GM12878 (cell line): ENCODE results near the gene C9. TPM values are rescaled to one million over a fixed set of nuclear protein-coding genes. Genes with fewer than 3 reads are reported as not detected.

Experiments
- ATAC-seq: fragments of 200-7000 bp; cut with Tn5 transposase; 3 replicates; pipeline ENCODE4 v1.9.1; 2020; ENCODE audit warnings: mild to moderate bottlenecking, moderate library complexity
- BruUV-seq: library from RNA; stranded (reverse); fragments of 400-500 nt; replicated peaks from 2 replicates; lab custom pipeline; 2021; lab: Mats Ljungman, UMichigan
- CTCF ChIA-PET: fragments of 300-600 bp; sonication (Branson Sonifier 250); formaldehyde crosslinking; extraction: SDS; loops from one replicate; lab custom pipeline; 2021; ENCODE audit warnings: inconsistent platforms; lab: Yijun Ruan, JAX
- POLR2A ChIA-PET: fragments of 350-600 bp; formaldehyde crosslinking; extraction: SDS; loops from one replicate; lab custom pipeline; 2021; ENCODE audit warnings: inconsistent platforms; lab: Charles Lee
- RAD21 ChIA-PET: fragments of 300-600 bp; sonication (Branson Sonifier 250); formaldehyde crosslinking; loops from one replicate; lab custom pipeline; 2023; ENCODE audit warnings: antibody characterized with exemption; ENCODE audit not compliant: unreplicated experiment; lab: Charles Lee
- SMC1A ChIA-PET: fragments of 300-600 bp; sonication (Branson Sonifier 250); formaldehyde crosslinking; loops from one replicate; lab custom pipeline; 2023; ENCODE audit not compliant: unreplicated experiment, uncharacterized antibody; lab: Charles Lee
- DNase-seq: peaks from one replicate; pipeline ENCODE4 v3.0.0-alpha.2; 2011; ENCODE audit warnings: low read depth, low spot score
- FAIRE-seq: peaks from 3 replicates; lab custom pipeline; 2011; peaks lifted over from hg19 to GRCh38; lab: Jason Lieb, UNC
- H2AFZ ChIP-seq: 2 replicates; pipeline ENCODE4 v1.6.0; 2011; ENCODE audit warnings: low read depth, low read length, control low read depth; ENCODE audit not compliant: control insufficient read depth
- H3K27ac ChIP-seq: 2 replicates; pipeline ENCODE4 v1.5.1; 2011; ENCODE audit warnings: control low read depth; ENCODE audit not compliant: control insufficient read depth, insufficient read depth
- H3K27me3 ChIP-seq, 2 experiments: replicated peaks in 1 of 2; 2 replicates each; pipeline versions ENCODE4 v1.6.0 to v1.6.1; 2011; ENCODE audit warnings: low read length in 1 of 2; ENCODE audit not compliant: control insufficient read depth in 2 of 2, insufficient read depth in 2 of 2
- H3K36me3 ChIP-seq, 2 experiments: 2 replicates each; pipeline ENCODE4 v1.5.1; 2011; ENCODE audit warnings: low read length in 1 of 2; ENCODE audit not compliant: control insufficient read depth in 2 of 2, insufficient read depth in 2 of 2
- H3K4me1 ChIP-seq: 2 replicates; pipeline ENCODE4 v1.6.1; 2011; ENCODE audit warnings: mild to moderate bottlenecking, low read length, moderate library complexity, mixed read lengths; ENCODE audit not compliant: control insufficient read depth, insufficient read depth
- H3K4me2 ChIP-seq: 2 replicates; pipeline ENCODE4 v1.6.0; 2011; ENCODE audit warnings: control low read depth; ENCODE audit not compliant: control insufficient read depth, insufficient read depth
- H3K4me3 ChIP-seq: fragments of 200-600 bp; sonication (generic); 2 replicates; pipeline ENCODE4 v1.5.1; 2016
- H3K79me2 ChIP-seq: 2 replicates; pipeline ENCODE4 v1.6.0; 2011; ENCODE audit warnings: low read length; ENCODE audit not compliant: control insufficient read depth, insufficient read depth
- H3K9ac ChIP-seq: 2 replicates; pipeline ENCODE4 v1.8.0; 2011; ENCODE audit warnings: low read length, control low read depth, mixed read lengths; ENCODE audit not compliant: control insufficient read depth, insufficient read depth
- H3K9me3 ChIP-seq: replicated peaks from 3 replicates; pipeline ENCODE4 v1.5.1; 2011; ENCODE audit warnings: mild to moderate bottlenecking, low read length; ENCODE audit not compliant: control insufficient read depth, insufficient read depth
- H4K20me1 ChIP-seq: 2 replicates; pipeline ENCODE4 v1.6.0; 2011; ENCODE audit not compliant: control insufficient read depth, insufficient read depth
- ASH2L ChIP-seq: fragments of 300-600, 200-600 bp; sonication (generic); IDR thresholded peaks from 2 replicates; pipeline ENCODE4 v1.6.1; 2017; ENCODE audit warnings: low read depth, mild to moderate bottlenecking, borderline replicate concordance
- CHD1 ChIP-seq: IDR thresholded peaks from 2 replicates; pipeline ENCODE4 v1.6.1; 2012; ENCODE audit warnings: low read depth, low read length, improper control_type of control experiment
- EED ChIP-seq: sonication (generic); IDR thresholded peaks from 2 replicates; pipeline ENCODE4 v1.6.1; 2016; ENCODE audit warnings: antibody characterized with exemption, low read depth
- ETV6 ChIP-seq, 2 experiments: fragments of 450-650 bp in 1 of 2; IDR thresholded peaks in 1 of 2; conservative IDR thresholded peaks in 1 of 2; 2 replicates each; pipeline ENCODE4 v1.6.1; 2014; ENCODE audit warnings: antibody characterized with exemption in 1 of 2, borderline replicate concordance in 1 of 2, low read depth in 1 of 2, mild to moderate bottlenecking in 1 of 2, moderate library complexity in 1 of 2
- FOS ChIP-seq: IDR thresholded peaks from 3 replicates; pipeline ENCODE4 v1.6.1; 2011; ENCODE audit warnings: borderline replicate concordance; ENCODE audit not compliant: insufficient read length; ENCODE audit errors: extremely low read depth
- FOXK2 ChIP-seq: fragments of 450-650 bp; IDR thresholded peaks from 2 replicates; pipeline ENCODE4 v1.6.1; 2017; ENCODE audit warnings: mild to moderate bottlenecking, moderate library complexity
- HDAC2 ChIP-seq: fragments of 200-600 bp; sonication (generic); IDR thresholded peaks from 2 replicates; pipeline ENCODE4 v1.6.1; 2017
- KLF5 ChIP-seq: fragments of 450-650 bp; IDR thresholded peaks from 2 replicates; pipeline ENCODE4 v1.6.1; 2014; ENCODE audit warnings: mild to moderate bottlenecking; ENCODE audit not compliant: partially characterized antibody
- MEF2A ChIP-seq: IDR thresholded peaks from 2 replicates; pipeline ENCODE4 v1.6.1; 2011; ENCODE audit warnings: low read depth, mild to moderate bottlenecking, low read length, moderate library complexity; ENCODE audit not compliant: insufficient read depth
- MTA2 ChIP-seq: fragments of 450-650 bp; IDR thresholded peaks from 2 replicates; pipeline ENCODE4 v1.6.1; 2016; ENCODE audit warnings: low read depth, mild to moderate bottlenecking, moderate library complexity
- NR2F1 ChIP-seq: fragments of 450-650 bp; conservative IDR thresholded peaks from 2 replicates; pipeline ENCODE4 v1.6.1; 2017; ENCODE audit warnings: mild to moderate bottlenecking
- RBBP5 ChIP-seq: fragments of 200-600 bp; sonication (generic); conservative IDR thresholded peaks from 2 replicates; pipeline ENCODE4 v1.6.1; 2016
- SIN3A ChIP-seq: IDR thresholded peaks from 2 replicates; pipeline ENCODE4 v1.6.1; 2012; ENCODE audit warnings: low read depth, low read length, improper control_type of control experiment
- SPI1 ChIP-seq: IDR thresholded peaks from 2 replicates; pipeline ENCODE4 v1.6.1; 2011; ENCODE audit warnings: low read depth, mild to moderate bottlenecking, low read length, moderate library complexity, borderline replicate concordance; ENCODE audit not compliant: insufficient read depth
- STAT1 ChIP-seq: fragments of 450-650 bp; conservative IDR thresholded peaks from 2 replicates; pipeline ENCODE4 v1.6.1; 2014; ENCODE audit warnings: antibody characterized with exemption, mild to moderate bottlenecking
- TCF12 ChIP-seq: IDR thresholded peaks from 2 replicates; pipeline ENCODE4 v1.6.1; 2011; ENCODE audit warnings: low read depth, mild to moderate bottlenecking, low read length
- ZNF622 ChIP-seq: fragments of 450-650 bp; IDR thresholded peaks from 2 replicates; pipeline ENCODE4 v1.6.1; 2017; ENCODE audit warnings: mild to moderate bottlenecking, inconsistent platforms
- WGBS: methylation state at CpG from one replicate; pipeline ENCODE4 v1.1.6; 2016; ENCODE audit warnings: low lambda C conversion rate; ENCODE audit not compliant: insufficient replicate concordance, insufficient coverage; ENCODE audit errors: missing lambda C conversion rate; 5-methylcytosine and 5-hydroxymethylcytosine counted together
- in situ Hi-C: fragments of 300-500 bp; cut with MboI; formaldehyde crosslinking; loops from 9 replicates; pipeline ENCODE4 v1.14.3; 2018; ENCODE audit warnings: mixed read lengths
- intact Hi-C: fragments of 100-400 bp; cut with micrococcal nuclease; formaldehyde crosslinking; loops from one replicate; pipeline ENCODE4 v1.14.2; 2022; ENCODE audit not compliant: unreplicated experiment
- polyA plus RNA-seq, 11 experiments: library from polyadenylated mRNA; depleted of rRNA in 4 of 11; unstranded in 6 of 11; stranded (reverse) in 5 of 11; fragments of >200 nt; fragmentation: Nextera tagmentation in 4 of 11; fragmentation: Illumina TruSeq in 1 of 11; extraction: Ambion mirVana in 4 of 11; extraction: Trizol in 1 of 11; gene quantifications; 1 replicate in 1 of 11; 2 replicates in 10 of 11; pipeline versions ENCODE4 v1.2.1 to v1.2.3, GENCODE V29; 2011 to 2016; ENCODE audit warnings: inconsistent platforms in 2 of 11, missing spikeins in 2 of 11, low read depth in 1 of 11
- total RNA-seq, 4 experiments: library from RNA; depleted of rRNA in 3 of 4; stranded (reverse); fragments of >200 nt in 3 of 4; fragmentation: Illumina TruSeq in 1 of 4; extraction: Trizol in 1 of 4; gene quantifications; 2 replicates each; pipeline versions ENCODE4 v1.2.1 to v1.2.3, GENCODE V29; 2013 to 2021
- TF ChIP-seq, protein P1 (sequence below): fragments of 450-650 bp; IDR thresholded peaks from 2 replicates; pipeline ENCODE4 v1.6.1; 2018; ENCODE audit warnings: borderline replicate concordance, mild to moderate bottlenecking; ENCODE audit not compliant: partially characterized antibody
- TF ChIP-seq, protein P2 (sequence below): fragments of 450-650 bp; IDR thresholded peaks from 2 replicates; pipeline ENCODE4 v1.6.1; 2017; ENCODE audit warnings: mild to moderate bottlenecking, low read depth, inconsistent platforms; ENCODE audit not compliant: poor library complexity, severe bottlenecking
- TF ChIP-seq, protein P3 (sequence below), 3 experiments: IDR thresholded peaks in 2 of 3; conservative IDR thresholded peaks in 1 of 3; 2 replicates each; pipeline ENCODE4 v1.5.1; 2011; ENCODE audit warnings: low read depth in 3 of 3, low read length in 3 of 3, mild to moderate bottlenecking in 3 of 3, control low read depth in 2 of 3, moderate library complexity in 2 of 3, inconsistent platforms in 1 of 3, mixed read lengths in 1 of 3; ENCODE audit not compliant: control insufficient read depth in 2 of 3, insufficient read depth in 1 of 3; ENCODE audit errors: extremely low read depth in 1 of 3

Gene C9
- total and polyA plus RNA-seq, 10 of the 15 experiments (the other 5 are each of a cell fraction or from before 2014, with no cell fraction given), result 0.54 TPM; not detected in 9

DNA sequence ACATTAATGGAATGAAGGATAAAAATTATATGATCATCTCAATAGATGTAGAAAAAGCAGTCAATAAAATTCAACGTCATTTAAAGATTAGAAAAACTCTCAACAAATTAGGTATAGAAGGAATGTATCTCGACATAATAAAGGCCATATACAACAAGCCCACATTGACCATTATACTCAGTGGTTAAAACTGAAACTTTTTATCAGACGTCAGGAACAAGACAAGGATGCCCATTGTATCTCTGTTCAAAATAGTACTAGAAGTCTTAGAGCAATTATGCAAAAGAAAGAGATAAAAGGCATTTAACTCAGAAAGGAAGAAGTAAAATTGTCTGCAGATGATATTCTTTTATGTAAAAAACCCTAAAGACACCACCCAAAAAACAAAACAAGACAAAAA, 40.8 kb downstream of the C9 start:
- intact Hi-C loops, result no loop called here
- Histone ChIP-seq H3K4me2 (no peak overlapping the region), H3K9me3 (no peaks in the 10 kb centered on the region), H3K4me1 (no peaks in the 10 kb centered on the region), H3K27ac (no peak overlapping the region), H2AFZ (no peak overlapping the region), H4K20me1 (no peaks in the 10 kb centered on the region), H3K4me3 (no peak overlapping the region), H3K9ac (no peak overlapping the region), H3K27me3 (no peaks in the 10 kb centered on the region), H3K36me3 (no peaks in the 10 kb centered on the region), H3K79me2 (no peaks in the 10 kb centered on the region)
- BruUV-seq, result no TSS peak
- ChIA-PET POLR2A (no interaction called here), CTCF (interaction anchor here (0.7 kb wide), 1 partner anchor 147 kb away, joined by 3 read pairs; no protein-coding TSS in a partner anchor), SMC1A (no interaction called here), RAD21 (no interaction called here)
- 9% methylated on average over 3 of the region's 3 CpGs for WGBS
- no peak for TF ChIP-seq ETV6 (conservative IDR thresholded peaks at IDR 0.05 in 1 of 2, IDR thresholded peaks at IDR 0.05 in 1 of 2; ENCODE audit: borderline replicate concordance in 1 of 2, low read depth in 1 of 2)
- no peak for TF ChIP-seq CHD1
- TF ChIP-seq, protein P1, sequence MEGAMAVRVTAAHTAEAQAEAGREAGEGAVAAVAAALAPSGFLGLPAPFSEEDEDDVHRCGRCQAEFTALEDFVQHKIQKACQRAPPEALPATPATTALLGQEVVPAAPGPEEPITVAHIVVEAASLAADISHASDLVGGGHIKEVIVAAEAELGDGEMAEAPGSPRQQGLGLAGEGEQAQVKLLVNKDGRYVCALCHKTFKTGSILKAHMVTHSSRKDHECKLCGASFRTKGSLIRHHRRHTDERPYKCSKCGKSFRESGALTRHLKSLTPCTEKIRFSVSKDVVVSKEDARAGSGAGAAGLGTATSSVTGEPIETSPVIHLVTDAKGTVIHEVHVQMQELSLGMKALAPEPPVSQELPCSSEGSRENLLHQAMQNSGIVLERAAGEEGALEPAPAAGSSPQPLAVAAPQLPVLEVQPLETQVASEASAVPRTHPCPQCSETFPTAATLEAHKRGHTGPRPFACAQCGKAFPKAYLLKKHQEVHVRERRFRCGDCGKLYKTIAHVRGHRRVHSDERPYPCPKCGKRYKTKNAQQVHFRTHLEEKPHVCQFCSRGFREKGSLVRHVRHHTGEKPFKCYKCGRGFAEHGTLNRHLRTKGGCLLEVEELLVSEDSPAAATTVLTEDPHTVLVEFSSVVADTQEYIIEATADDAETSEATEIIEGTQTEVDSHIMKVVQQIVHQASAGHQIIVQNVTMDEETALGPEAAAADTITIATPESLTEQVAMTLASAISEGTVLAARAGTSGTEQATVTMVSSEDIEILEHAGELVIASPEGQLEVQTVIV, result no peak
- TF ChIP-seq KLF5, result no peak
- TF ChIP-seq, protein P2, sequence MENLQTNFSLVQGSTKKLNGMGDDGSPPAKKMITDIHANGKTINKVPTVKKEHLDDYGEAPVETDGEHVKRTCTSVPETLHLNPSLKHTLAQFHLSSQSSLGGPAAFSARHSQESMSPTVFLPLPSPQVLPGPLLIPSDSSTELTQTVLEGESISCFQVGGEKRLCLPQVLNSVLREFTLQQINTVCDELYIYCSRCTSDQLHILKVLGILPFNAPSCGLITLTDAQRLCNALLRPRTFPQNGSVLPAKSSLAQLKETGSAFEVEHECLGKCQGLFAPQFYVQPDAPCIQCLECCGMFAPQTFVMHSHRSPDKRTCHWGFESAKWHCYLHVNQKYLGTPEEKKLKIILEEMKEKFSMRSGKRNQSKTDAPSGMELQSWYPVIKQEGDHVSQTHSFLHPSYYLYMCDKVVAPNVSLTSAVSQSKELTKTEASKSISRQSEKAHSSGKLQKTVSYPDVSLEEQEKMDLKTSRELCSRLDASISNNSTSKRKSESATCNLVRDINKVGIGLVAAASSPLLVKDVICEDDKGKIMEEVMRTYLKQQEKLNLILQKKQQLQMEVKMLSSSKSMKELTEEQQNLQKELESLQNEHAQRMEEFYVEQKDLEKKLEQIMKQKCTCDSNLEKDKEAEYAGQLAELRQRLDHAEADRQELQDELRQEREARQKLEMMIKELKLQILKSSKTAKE, result no peak
- TF ChIP-seq, protein P3, sequence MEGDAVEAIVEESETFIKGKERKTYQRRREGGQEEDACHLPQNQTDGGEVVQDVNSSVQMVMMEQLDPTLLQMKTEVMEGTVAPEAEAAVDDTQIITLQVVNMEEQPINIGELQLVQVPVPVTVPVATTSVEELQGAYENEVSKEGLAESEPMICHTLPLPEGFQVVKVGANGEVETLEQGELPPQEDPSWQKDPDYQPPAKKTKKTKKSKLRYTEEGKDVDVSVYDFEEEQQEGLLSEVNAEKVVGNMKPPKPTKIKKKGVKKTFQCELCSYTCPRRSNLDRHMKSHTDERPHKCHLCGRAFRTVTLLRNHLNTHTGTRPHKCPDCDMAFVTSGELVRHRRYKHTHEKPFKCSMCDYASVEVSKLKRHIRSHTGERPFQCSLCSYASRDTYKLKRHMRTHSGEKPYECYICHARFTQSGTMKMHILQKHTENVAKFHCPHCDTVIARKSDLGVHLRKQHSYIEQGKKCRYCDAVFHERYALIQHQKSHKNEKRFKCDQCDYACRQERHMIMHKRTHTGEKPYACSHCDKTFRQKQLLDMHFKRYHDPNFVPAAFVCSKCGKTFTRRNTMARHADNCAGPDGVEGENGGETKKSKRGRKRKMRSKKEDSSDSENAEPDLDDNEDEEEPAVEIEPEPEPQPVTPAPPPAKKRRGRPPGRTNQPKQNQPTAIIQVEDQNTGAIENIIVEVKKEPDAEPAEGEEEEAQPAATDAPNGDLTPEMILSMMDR (IDR thresholded peaks at IDR 0.05 in 2 of 3, conservative IDR thresholded peaks at IDR 0.05 in 1 of 3; ENCODE audit: control insufficient read depth in 2 of 3, extremely low read depth in 1 of 3, insufficient read depth in 1 of 3, low read depth in 3 of 3, low read length in 3 of 3), result no peak
- TF ChIP-seq ASH2L, result no peak
- no peak for TF ChIP-seq FOS
- no peak for TF ChIP-seq MEF2A
- TF ChIP-seq STAT1, result no peak
- TF ChIP-seq RBBP5, result no peak
- TF ChIP-seq NR2F1, result no peak
- TF ChIP-seq ZNF622, result no peak
- no peak for TF ChIP-seq FOXK2
- TF ChIP-seq HDAC2, result no peak
- TF ChIP-seq EED, result no peak
- TF ChIP-seq SIN3A, result no peak
- no peak for TF ChIP-seq TCF12
- TF ChIP-seq SPI1, result no peak
- no peak for TF ChIP-seq MTA2
- in situ Hi-C loops, result no loop called here
- no peak for ATAC-seq
- no peak for FAIRE-seq
- no peak for DNase-seq
